Activated T-cell treated with anti-CD3 and anti-CD28 coated beads for 24 hours (primary cell): ENCODE results near the gene VENTX.

Source experiments
- DNase-seq: peaks from one replicate; pipeline ENCODE4 v3.0.0-alpha.2; 2020; ENCODE audit warnings: low read depth

Gene VENTX, protein sequence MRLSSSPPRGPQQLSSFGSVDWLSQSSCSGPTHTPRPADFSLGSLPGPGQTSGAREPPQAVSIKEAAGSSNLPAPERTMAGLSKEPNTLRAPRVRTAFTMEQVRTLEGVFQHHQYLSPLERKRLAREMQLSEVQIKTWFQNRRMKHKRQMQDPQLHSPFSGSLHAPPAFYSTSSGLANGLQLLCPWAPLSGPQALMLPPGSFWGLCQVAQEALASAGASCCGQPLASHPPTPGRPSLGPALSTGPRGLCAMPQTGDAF

DNA sequence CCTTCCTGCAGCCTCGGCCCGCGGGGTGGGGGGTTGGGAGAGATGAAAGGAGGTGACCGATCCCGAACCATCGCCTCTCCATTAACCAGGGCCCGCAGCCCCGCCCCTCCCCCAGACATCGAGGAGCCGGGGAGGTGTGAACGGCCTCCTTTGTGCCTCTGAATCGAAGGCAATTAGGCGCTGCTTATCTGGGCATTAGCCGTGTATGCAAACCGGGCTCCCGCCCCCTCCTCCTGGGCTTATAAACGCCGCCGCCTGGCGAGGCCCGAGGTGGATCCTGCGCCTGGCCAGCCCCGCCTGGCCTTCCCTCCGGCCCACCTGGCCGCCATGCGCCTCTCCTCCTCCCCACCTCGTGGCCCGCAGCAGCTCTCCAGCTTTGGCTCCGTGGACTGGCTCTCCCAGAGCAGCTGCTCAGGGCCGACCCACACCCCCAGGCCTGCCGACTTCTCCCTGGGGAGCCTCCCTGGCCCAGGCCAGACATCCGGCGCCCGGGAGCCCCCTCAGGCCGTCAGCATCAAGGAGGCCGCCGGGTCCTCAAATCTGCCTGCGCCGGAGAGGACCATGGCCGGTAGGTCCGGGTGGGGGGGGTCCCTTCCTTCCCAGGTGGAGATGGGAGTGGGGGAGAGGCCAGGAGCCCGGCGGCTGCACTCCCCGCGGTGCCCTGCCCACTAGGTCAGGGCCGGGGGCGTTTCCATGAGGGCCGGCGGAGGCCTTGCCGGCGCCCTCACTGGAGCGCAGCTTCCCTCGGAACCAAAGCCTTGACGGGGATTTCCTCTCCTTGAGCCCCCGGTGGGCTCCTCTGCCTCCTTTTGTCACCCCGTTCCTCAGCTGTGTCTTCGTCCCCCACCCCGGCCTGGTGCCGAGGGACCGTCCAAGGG lies at the start of gene VENTX:
TSS of gene VENTX (plus strand) at position 268 of the 878 bp plus-strand sequence. CDS start at position 328, 60 bp downstream.
- DNase-seq, result no peak

- DNase-seq, result no peak
Measured at GRCh38 chr10:133187906-133188681, 49.6 kb upstream of the VENTX start.

GRCh38 chr10:133189256-133189655 lies 48.4 kb upstream of the VENTX start:
- DNase-seq, result no peak

DNA sequence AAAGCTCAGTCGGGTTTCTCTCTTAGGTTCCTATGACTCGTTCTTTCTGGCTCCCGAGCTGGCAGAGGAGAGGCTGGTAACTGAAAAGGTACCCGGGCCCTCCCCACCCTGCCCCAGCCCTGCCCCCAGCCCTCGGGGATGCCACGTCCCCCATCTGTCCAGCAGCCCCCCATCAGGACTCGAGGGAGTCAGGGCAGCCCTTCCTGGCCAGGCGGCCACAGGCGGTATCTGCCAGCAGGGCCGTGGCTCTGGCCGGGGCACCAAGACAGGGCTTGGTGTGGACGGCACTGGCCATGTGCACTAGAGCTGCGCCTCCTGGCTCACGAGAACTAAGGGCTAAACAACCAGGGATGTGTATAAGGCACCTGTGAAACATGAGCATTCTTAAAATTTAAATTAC lies 47.9 kb upstream of the VENTX start:
- no peak for DNase-seq

DNA sequence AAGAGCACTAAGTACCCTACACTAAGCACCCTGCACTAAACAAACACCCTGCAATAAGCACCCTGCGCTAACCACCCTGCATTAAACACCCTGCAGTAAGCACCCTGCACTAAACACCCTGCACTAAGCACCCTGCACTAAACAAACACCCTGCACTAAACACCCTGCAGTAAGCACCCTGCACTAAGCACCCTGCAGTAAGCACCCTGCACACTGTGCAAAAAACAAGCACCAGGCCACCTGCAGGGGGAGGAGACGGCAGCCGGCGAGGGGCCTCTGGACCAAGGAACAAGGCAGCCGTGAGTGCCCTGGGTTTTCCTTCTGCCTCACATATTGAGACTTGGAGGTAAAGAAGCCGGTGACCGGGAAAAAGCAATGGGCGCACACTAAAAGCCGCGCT lies 47.4 kb upstream of the VENTX start:
- no peak for DNase-seq

GRCh38 chr10:133191651-133192050 lies 46.0 kb upstream of the VENTX start:
- DNase-seq, result no peak

GRCh38 chr10:133194151-133194550 lies 43.5 kb upstream of the VENTX start:
- no peak for DNase-seq

DNA sequence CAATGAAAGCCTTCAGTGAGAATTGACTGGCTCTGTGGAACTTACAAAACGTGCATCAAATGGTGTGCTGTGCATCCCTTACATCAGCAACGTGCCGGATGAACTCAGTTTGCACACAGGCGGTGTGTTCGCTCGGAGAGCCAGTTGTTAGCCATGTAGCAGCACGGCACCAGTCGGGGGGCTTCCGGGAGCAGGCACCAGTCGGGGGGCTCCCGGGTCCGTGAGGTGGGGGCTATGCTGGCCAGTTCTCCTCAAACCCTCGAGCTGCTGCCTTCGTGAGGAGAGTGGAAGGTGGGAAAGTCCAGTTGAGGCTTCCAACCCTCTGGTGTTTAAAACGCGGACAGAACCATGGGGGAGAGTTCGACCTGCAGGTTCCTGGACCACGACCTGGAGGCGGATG lies 42.6 kb upstream of the VENTX start:
- no peak for DNase-seq

GRCh38 chr10:133195611-133196010 lies 42.0 kb upstream of the VENTX start:
- DNase-seq, result no peak

DNA sequence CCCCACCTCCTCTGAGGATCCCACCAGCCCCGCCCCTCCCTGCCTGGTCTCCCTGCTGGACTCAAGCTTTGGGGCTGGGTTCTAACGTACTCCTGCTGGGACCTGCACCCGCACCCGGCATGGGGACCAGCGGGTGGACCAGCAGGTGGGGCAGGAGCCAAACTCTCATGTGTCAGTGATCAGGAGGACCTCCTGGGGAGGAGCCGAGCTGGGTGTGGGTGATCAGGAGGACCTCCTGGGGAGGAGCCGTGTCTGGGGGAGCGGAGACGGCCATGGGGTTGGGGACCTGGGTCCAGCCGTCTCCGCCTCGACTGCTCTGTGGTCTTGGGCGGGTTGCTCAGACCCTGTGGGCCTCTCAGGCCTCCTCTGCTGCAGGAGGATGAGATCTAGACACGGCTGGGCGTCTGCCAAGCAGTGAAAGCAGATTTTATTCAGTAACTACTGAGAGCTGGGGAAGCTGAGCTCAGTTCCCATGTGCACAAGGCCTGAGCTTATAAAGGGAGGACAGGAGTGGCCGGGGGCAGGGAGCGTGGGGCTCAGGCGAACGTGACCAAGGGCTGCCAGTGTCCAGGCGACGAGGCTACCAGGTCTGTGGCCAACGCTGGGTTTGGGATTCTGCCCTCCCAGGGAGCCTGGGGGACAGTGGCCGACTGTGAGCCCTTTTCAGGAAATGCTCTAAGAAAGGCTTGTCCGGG lies 41.3 kb upstream of the VENTX start:
- no peak for DNase-seq

DNA sequence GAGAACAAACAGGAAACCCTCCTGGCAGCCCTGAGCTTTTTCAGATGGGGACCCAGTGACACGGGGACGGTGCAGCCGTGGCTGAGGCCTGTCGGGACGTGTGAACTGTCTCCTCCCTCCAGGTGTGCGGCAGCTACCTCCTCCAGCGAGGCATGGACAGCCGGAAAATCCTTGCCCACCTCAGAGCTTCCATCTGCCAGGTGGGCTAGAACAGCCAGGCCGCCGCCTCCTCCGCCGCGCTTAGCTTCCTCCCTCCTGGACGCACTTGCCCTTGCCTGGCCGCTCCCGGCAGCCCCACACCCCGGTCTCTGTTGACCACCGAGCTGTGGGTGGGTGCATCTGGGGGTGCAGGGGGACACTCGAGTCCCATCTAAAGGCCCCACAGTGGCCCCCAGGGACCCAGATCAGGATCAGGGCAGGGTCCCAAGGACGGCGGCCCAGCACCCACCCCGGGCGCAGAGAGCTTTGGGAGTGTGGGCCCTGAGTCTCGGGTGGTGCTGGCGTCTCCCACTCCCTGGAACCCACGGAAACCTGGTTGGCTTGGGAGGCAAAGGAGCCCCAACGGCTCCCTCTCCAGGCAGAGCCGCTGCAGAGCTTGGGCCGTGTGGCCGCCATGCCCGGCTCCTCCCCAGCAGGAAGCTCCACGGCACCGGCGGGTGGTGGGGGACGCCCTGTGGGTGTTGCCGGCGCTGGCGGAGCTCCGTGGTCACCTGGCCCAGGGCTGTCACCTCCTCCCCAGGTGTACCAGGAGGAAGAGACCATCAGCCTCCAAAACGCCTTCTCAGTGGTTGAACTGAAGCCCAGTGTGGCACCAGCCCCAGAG lies 40.5 kb upstream of the VENTX start:
- DNase-seq, result no peak

GRCh38 chr10:133197786-133198185 lies 39.9 kb upstream of the VENTX start:
- DNase-seq, result no peak

DNA sequence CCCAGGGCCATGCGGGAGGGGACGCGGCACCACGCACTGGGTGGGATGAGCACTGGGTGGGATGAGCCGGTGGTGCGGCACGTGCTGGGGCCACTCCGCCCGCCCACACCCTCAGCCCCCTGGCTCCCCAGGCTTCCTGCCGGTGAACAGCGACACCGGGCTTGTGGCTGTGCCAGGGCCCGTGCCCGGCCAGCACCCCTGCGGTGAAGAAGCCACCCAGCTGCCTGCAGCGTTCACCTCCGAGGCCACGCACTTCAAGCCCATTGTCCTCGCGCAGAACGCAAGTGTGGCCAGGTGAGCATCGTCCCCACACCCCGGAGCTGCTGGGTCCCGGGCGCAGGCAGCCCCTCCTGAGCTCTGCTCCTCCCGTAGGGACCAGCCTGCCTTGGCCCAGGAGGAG lies 39.4 kb upstream of the VENTX start:
- no peak for DNase-seq

GRCh38 chr10:133198621-133199487 lies 38.8 kb upstream of the VENTX start:
- DNase-seq, result no peak

DNA sequence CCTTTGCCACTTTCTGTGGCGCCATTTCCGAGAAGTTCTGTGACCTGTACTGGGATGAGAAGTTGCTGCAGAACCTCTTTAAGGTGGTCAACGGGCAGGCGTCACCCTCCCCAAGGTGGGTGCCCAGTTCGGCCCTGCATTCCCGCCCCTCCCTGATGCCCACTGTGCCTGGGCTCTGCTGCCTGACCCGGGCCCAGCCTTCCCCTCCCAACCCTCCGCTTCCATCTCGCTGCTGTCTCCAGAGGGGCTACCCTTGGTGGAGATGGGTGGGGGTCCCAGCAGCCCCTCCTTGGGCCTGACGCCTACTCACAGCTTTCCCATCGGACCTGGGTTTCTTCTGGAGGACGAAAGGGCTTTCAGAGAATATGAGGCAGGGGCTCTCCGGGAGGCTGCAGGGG lies 38.2 kb upstream of the VENTX start:
- DNase-seq, result no peak

DNA sequence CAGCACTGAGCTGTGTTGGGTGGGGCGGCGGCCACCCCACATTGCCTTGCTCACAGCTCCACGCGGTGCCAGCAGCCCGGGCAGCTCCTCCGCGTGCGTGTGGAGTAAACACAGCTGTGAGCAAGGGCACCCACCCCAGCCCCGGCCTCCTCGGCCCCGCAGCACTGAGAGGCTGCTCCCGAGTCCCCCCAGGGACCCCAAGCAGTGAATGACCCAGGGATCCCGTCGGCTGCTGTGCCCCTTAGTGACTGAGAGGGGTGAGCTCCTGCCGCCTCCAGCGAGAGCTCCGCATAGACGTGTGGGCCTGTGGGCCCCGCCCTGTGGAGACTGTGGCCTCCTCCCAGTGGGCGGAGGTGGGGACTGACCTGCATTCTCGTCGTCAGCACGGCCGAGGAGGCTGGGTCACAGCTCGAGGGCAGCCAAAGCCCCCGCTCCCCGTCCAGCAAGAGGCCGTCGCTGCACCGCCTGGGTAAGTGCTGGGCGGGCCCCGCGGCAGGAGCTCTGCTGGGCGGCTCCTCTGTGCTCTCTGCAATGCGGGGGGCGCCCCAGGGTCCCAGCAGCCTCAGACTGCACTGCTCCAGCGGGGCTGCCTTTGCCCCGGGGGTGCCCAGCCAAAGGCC lies 37.6 kb upstream of the VENTX start:
- DNase-seq, result no peak

DNA sequence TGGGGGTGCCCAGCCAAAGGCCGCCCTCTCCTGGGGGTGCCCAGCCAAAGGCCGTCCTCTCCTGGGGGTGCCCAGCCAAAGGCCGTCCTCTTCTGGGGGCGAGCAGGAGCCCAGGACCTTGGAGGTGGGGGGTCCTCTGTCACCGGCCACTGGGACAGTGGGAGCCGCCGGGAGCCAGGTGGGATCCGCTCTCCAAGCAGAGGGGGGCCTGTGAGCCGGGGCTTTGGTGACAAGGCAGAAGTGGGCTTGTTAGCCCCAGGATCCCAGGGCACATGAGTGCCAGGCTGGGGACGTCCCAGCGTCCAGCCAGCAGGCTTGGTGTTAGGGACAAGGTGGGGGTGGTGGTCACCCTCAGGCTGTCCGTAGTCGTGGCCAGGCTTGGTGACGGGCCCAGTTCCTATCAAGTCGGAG lies 37.0 kb upstream of the VENTX start:
- DNase-seq, result no peak

GRCh38 chr10:133201151-133201947 lies 36.3 kb upstream of the VENTX start:
- DNase-seq, result no peak
